MM.1S (cell line): ENCODE measurements around the gene ACTR3.

Experiments
- DNase-seq: peaks from one replicate; pipeline ENCODE4 v3.0.0-alpha.2; 2015
- H2AFZ ChIP-seq: fragments of 300-600 bp; sonication (generic); 2 replicates; pipeline ENCODE4 v1.6.0; 2016; ENCODE audit warnings: antibody characterized with exemption, low read length
- H3F3A ChIP-seq: fragments of 300-600 bp; sonication (generic); 2 replicates; pipeline ENCODE4 v1.6.1; 2016; ENCODE audit warnings: mild to moderate bottlenecking, antibody characterized with exemption, low read length, moderate library complexity, mixed read lengths; ENCODE audit not compliant: insufficient read depth
- H3K27ac ChIP-seq: fragments of 300-600 bp; sonication (generic); 2 replicates; pipeline ENCODE4 v1.5.1; 2016; ENCODE audit warnings: mild to moderate bottlenecking, low read length
- H3K27me3 ChIP-seq: fragments of 300-600 bp; sonication (generic); replicated peaks from 2 replicates; pipeline ENCODE4 v1.6.0; 2016; ENCODE audit warnings: low read length; ENCODE audit not compliant: insufficient read depth
- H3K36me3 ChIP-seq: fragments of 300-600 bp; sonication (generic); replicated peaks from 2 replicates; pipeline ENCODE4 v1.6.1; 2016; ENCODE audit warnings: mild to moderate bottlenecking, low read length, mixed read lengths; ENCODE audit not compliant: insufficient read depth
- H3K4me1 ChIP-seq: fragments of 300-600 bp; sonication (generic); 2 replicates; pipeline ENCODE4 v1.6.1; 2016; ENCODE audit warnings: low read length, mixed read lengths
- H3K4me2 ChIP-seq: fragments of 300-600 bp; sonication (generic); 2 replicates; pipeline ENCODE4 v1.6.0; 2016; ENCODE audit warnings: low read depth, low read length
- H3K4me3 ChIP-seq: fragments of 300-600 bp; sonication (generic); 2 replicates; pipeline ENCODE4 v1.5.1; 2016; ENCODE audit warnings: low read length, mixed read lengths
- H3K79me2 ChIP-seq: fragments of 300-600 bp; sonication (generic); 2 replicates; pipeline ENCODE4 v1.6.1; 2016; ENCODE audit warnings: mixed run types, low read length, mixed read lengths
- H3K9ac ChIP-seq: fragments of 300-600 bp; sonication (generic); 2 replicates; pipeline ENCODE4 v1.6.1; 2016; ENCODE audit warnings: low read length, mixed read lengths
- H3K9me2 ChIP-seq: fragments of 300-600 bp; sonication (generic); replicated peaks from 2 replicates; pipeline ENCODE4 v1.6.1; 2016; ENCODE audit warnings: mild to moderate bottlenecking, low read length, mixed read lengths; ENCODE audit not compliant: insufficient read depth
- H3K9me3 ChIP-seq: fragments of 300-600 bp; sonication (generic); replicated peaks from 2 replicates; pipeline ENCODE4 v1.6.1; 2016; ENCODE audit warnings: mild to moderate bottlenecking, low read length, mixed read lengths; ENCODE audit not compliant: insufficient read depth
- H4K20me1 ChIP-seq: fragments of 300-600 bp; sonication (generic); 2 replicates; pipeline ENCODE4 v1.6.1; 2016; ENCODE audit warnings: mild to moderate bottlenecking, low read length, moderate library complexity, mixed read lengths; ENCODE audit not compliant: insufficient read depth
- CTCF ChIP-seq: fragments of 300-600 bp; sonication (generic); IDR thresholded peaks from 2 replicates; pipeline ENCODE4 v1.5.1; 2016; ENCODE audit warnings: antibody characterized with exemption, low read length, mixed read lengths
- EZH2 ChIP-seq: fragments of 300-600 bp; sonication (generic); optimal IDR thresholded peaks from 2 replicates; pipeline ENCODE3; 2017; ENCODE audit warnings: low read depth, mild to moderate bottlenecking, antibody characterized with exemption, low read length, mixed read lengths
- EZH2phosphoT487 ChIP-seq: fragments of 300-600 bp; sonication (generic); IDR thresholded peaks from 2 replicates; pipeline ENCODE4 v1.6.1; 2018; ENCODE audit warnings: antibody characterized with exemption, low read length

Gene ACTR3

GRCh38 chr2:113898081-113898480 is 8.2 kb downstream of the ACTR3 start:
- Histone ChIP-seq H3K9me2 (no peaks in the 10 kb centered on the region), H3K4me3 (no peak overlapping the region), H3K9ac (no peak overlapping the region), H3K9me3 (no peaks in the 10 kb centered on the region), H3F3A (no peaks in the 10 kb centered on the region), H3K4me1 (no peaks in the 10 kb centered on the region; the same call in 1 of the 2 replicates), H3K27ac (no peak overlapping the region), H2AFZ (no peak overlapping the region), H3K27me3 (no peaks in the 10 kb centered on the region), H4K20me1 (peaks cover 81% of the 10 kb centered on the region), H3K36me3 (peaks cover 10% of the 10 kb centered on the region; the same call in 1 of the 2 replicates), H3K4me2 (no peak overlapping the region), H3K79me2 (peaks cover 100% of the 10 kb centered on the region)
- TF ChIP-seq CTCF (no peak), EZH2phosphoT487 (no peak), EZH2 (no peak)
- no peak for DNase-seq

GRCh38 chr2:113899166-113899565 is 9.3 kb downstream of the ACTR3 start:
- H4K20me1 ChIP-seq = peaks cover 90% of the 10 kb centered on the region
- peaks cover 10% of the 10 kb centered on the region; the same call in 1 of the 2 replicates for H3K36me3 ChIP-seq
- H3F3A ChIP-seq = no peaks in the 10 kb centered on the region
- peaks cover 100% of the 10 kb centered on the region for H3K79me2 ChIP-seq
- no peaks in the 10 kb centered on the region for H3K9me2 ChIP-seq
- H3K9me3 ChIP-seq = no peaks in the 10 kb centered on the region
- no peak for DNase-seq
- H3K9ac ChIP-seq = no peak overlapping the region
- H3K4me3 ChIP-seq = no peak overlapping the region
- no peak overlapping the region for H3K4me2 ChIP-seq
- no peaks in the 10 kb centered on the region for H3K27me3 ChIP-seq
- H3K4me1 ChIP-seq = no peaks in the 10 kb centered on the region; the same call in 1 of the 2 replicates
- H2AFZ ChIP-seq = no peak overlapping the region
- no peak for TF ChIP-seq CTCF
- TF ChIP-seq EZH2 = no peak
- no peak for TF ChIP-seq EZH2phosphoT487
- no peak overlapping the region for H3K27ac ChIP-seq

- Histone ChIP-seq H3K4me3 (no peak overlapping the region), H3F3A (no peaks in the 10 kb centered on the region), H3K79me2 (peaks cover 100% of the 10 kb centered on the region), H3K27me3 (no peaks in the 10 kb centered on the region), H3K9ac (no peak overlapping the region), H3K9me2 (no peaks in the 10 kb centered on the region), H3K4me1 (no peaks in the 10 kb centered on the region; the same call in 1 of the 2 replicates), H3K36me3 (peaks cover 9% of the 10 kb centered on the region; the same call in 1 of the 2 replicates), H4K20me1 (peaks cover 93% of the 10 kb centered on the region), H3K9me3 (no peaks in the 10 kb centered on the region), H3K27ac (no peak overlapping the region), H3K4me2 (no peak overlapping the region), H2AFZ (no peak overlapping the region)
- TF ChIP-seq EZH2 (no peak), EZH2phosphoT487 (no peak), CTCF (no peak)
- DNase-seq = no peak
Measured at GRCh38 chr2:113901943-113902342, 12.1 kb downstream of the ACTR3 start.
